Ovary (tissue), 3 donors: ENCODE data around the gene RAB10.
"Not testable (repeated sequence)": the region's sequence is repeated elsewhere in the genome, so short reads cannot be mapped to it uniquely, and the experiment has no call there.

Experiments used
- EP300 ChIP-seq: sonication (generic); formaldehyde crosslinking; IDR thresholded peaks from one replicate; pipeline ENCODE4 v1.6.1; 2017; ENCODE audit warnings: antibody characterized with exemption
- POLR2A ChIP-seq: fragments of 450-650 bp; IDR thresholded peaks from one replicate; pipeline ENCODE4 v1.6.1; 2017; ENCODE audit warnings: antibody characterized with exemption, mild to moderate bottlenecking, moderate library complexity
- TF ChIP-seq, protein P1 (sequence below), 3 donors: fragments of 450-650 bp in 2 of 3; fragments of 200-600 bp in 1 of 3; IDR thresholded peaks; one replicate each; pipeline versions ENCODE4 v1.5.1 to v1.8.0; 2016 to 2022; ENCODE audit warnings: antibody characterized with exemption in 3 of 3, mild to moderate bottlenecking in 1 of 3
- donor health status: DM: no; HTN: no; CAD: no.

DNA sequence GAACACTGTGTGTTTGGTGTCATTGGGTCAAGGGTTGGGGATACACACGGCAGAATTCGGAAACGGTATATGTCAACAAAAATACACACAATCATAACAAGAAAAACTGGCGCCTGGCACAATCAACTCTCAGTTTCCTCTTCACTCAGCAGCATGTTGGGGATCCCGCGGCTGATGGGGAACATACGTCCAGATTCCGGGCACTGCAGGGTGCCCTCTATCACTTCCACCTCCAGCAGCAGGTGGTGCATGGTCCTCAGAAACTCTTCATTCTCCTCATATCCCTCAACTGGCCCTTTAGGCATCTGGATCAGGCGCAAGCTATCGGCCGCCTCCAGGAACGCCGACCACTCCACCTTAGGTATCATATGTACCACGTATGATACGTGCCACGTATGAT is 5.8 kb upstream of the RAB10 start:
- TF ChIP-seq, protein P1, sequence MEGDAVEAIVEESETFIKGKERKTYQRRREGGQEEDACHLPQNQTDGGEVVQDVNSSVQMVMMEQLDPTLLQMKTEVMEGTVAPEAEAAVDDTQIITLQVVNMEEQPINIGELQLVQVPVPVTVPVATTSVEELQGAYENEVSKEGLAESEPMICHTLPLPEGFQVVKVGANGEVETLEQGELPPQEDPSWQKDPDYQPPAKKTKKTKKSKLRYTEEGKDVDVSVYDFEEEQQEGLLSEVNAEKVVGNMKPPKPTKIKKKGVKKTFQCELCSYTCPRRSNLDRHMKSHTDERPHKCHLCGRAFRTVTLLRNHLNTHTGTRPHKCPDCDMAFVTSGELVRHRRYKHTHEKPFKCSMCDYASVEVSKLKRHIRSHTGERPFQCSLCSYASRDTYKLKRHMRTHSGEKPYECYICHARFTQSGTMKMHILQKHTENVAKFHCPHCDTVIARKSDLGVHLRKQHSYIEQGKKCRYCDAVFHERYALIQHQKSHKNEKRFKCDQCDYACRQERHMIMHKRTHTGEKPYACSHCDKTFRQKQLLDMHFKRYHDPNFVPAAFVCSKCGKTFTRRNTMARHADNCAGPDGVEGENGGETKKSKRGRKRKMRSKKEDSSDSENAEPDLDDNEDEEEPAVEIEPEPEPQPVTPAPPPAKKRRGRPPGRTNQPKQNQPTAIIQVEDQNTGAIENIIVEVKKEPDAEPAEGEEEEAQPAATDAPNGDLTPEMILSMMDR (IDR thresholded peaks at IDR 0.05), result not testable (repeated sequence)
- not testable (repeated sequence) for TF ChIP-seq EP300, POLR2A
